Stimulated activated naive CD4-positive, alpha-beta T cell (primary cell): ENCODE data around the gene CSF3R.

Experiments
- DNase-seq, 6 experiments: peaks; one replicate each; lab custom pipeline; 2025; lab: John Stamatoyannopoulos, UW

CSF3R gene

GRCh38 chr1:36457691-36458090 is 25.0 kb downstream of the CSF3R start:
- DNase-seq: peak in 3 of 6 experiments; percentile 20 to 53 (median 32)

- no peak for DNase-seq
These were observed 26.3 kb downstream of the CSF3R start for GRCh38 chr1:36456391-36456928.

- no peak for DNase-seq
These were observed 27.3 kb downstream of the CSF3R start for GRCh38 chr1:36455386-36455785.

GRCh38 chr1:36453600-36454388 is 28.9 kb downstream of the CSF3R start:
- no peak for DNase-seq

GRCh38 chr1:36453051-36453450 is 29.7 kb downstream of the CSF3R start:
- no peak for DNase-seq

- no peak for DNase-seq
These were observed 31.8 kb downstream of the CSF3R start for GRCh38 chr1:36450919-36451305.

- peak; percentile 63 to 84 (median 81) for DNase-seq
These were observed 32.3 kb downstream of the CSF3R start, which contains the start of gene OSCP1 for GRCh38 chr1:36450270-36450918. OSCP1 (minus strand) TSS chr1:36450451; CDS start chr1:36450369, 82 bp downstream.

GRCh38 chr1:36448530-36449056 is 34.1 kb downstream of the CSF3R start:
- no peak for DNase-seq

GRCh38 chr1:36447450-36447849 is 35.3 kb downstream of the CSF3R start:
- no peak for DNase-seq

- DNase-seq: no peak
These were observed 36.0 kb downstream of the CSF3R start for GRCh38 chr1:36446746-36447145.

GRCh38 chr1:36446271-36446670 is 36.4 kb downstream of the CSF3R start:
- peak in 2 of 6 experiments; percentile 3 to 8 for DNase-seq

GRCh38 chr1:36443297-36443696 is 39.4 kb downstream of the CSF3R start:
- DNase-seq: no peak

- DNase-seq: no peak
These were observed 40.4 kb downstream of the CSF3R start for GRCh38 chr1:36442337-36442736.

- DNase-seq: no peak
These were observed 42.1 kb downstream of the CSF3R start for GRCh38 chr1:36440646-36441045.

GRCh38 chr1:36440044-36440443 is 42.7 kb downstream of the CSF3R start:
- DNase-seq: no peak

- no peak for DNase-seq
These were observed 44.0 kb downstream of the CSF3R start for GRCh38 chr1:36438715-36439114.

GRCh38 chr1:36436821-36437220 is 45.9 kb downstream of the CSF3R start:
- no peak for DNase-seq

- no peak for DNase-seq
These were observed 49.6 kb downstream of the CSF3R start for GRCh38 chr1:36433102-36433501.

- DNase-seq: no peak
These were observed 50.1 kb downstream of the CSF3R start for GRCh38 chr1:36432616-36433015.

GRCh38 chr1:36425791-36426190 is 56.9 kb downstream of the CSF3R start:
- no peak for DNase-seq

- DNase-seq: no peak
These were observed 61.1 kb downstream of the CSF3R start for GRCh38 chr1:36421649-36422048.

GRCh38 chr1:36420836-36421317 is 61.8 kb downstream of the CSF3R start:
- peak; percentile 78 to 92 (median 86) for DNase-seq

GRCh38 chr1:36420409-36420808 is 62.3 kb downstream of the CSF3R start:
- peak in 2 of 6 experiments; percentile 71 to 74 for DNase-seq
